ENCODE data around the gene TUSC2. TPM values are rescaled to one million over a fixed set of nuclear protein-coding genes. Genes with fewer than 3 reads are reported as not detected.

TUSC2 gene
- total and polyA plus RNA-seq, 9 of the 15 experiments (the other 6 are each of a cell fraction or from before 2014, with no cell fraction given): 2.8 to 67.5 (median 25.8) TPM

GRCh38 chr3:50298836-50299637 lies 29.0 kb downstream of the TUSC2 start, which contains the start of the genes HYAL3 and NAA80 (continued):
- TF ChIP-seq CREB3 (tag; conservative IDR thresholded peaks at IDR 0.05; ENCODE audit: low read depth) (no peak), ZBTB33 (CRISPR knock-in tag; IDR thresholded peaks at IDR 0.05) (no peak; the same call in 1 of the 2 replicates), ZBTB2 (IDR thresholded peaks at IDR 0.05) (peak; percentile 59; the same call in 1 of the 2 replicates), ZNF75A (CRISPR knock-in tag; IDR thresholded peaks at IDR 0.05) (no peak), ATF2 (CRISPR knock-in tag; IDR thresholded peaks at IDR 0.05) (no peak), ZNF740 (CRISPR knock-in tag; IDR thresholded peaks at IDR 0.05) (no peak), ZNF740 (tag; IDR thresholded peaks at IDR 0.05) (no peak), NUFIP1 (IDR thresholded peaks at IDR 0.05; ENCODE audit: partially characterized antibody) (no peak), ESRRA (IDR thresholded peaks at IDR 0.05; ENCODE audit: borderline replicate concordance, low read depth) (peak; percentile 36; the same call in 1 of the 2 replicates), PPARD (CRISPR knock-in tag; IDR thresholded peaks at IDR 0.05) (no peak), MAFF (IDR thresholded peaks at IDR 0.05; ENCODE audit: low read length) (no peak), NELFE (IDR thresholded peaks at IDR 0.05; ENCODE audit: insufficient read depth, insufficient read length) (no peak), IRF9 (tag; IDR thresholded peaks at IDR 0.05) (no peak), SMAD2 (IDR thresholded peaks at IDR 0.05; ENCODE audit: low read depth, low read length) (no peak), CHCHD3 (CRISPR knock-in tag; IDR thresholded peaks at IDR 0.05) (no peak), SMAD4 (CRISPR knock-in tag; conservative IDR thresholded peaks at IDR 0.05) (peak; percentile 80; the same call in 1 of the 2 replicates), ARNT (IDR thresholded peaks at IDR 0.05) (no peak), OTX1 (CRISPR knock-in tag; IDR thresholded peaks at IDR 0.05) (no peak), ASH1L (IDR thresholded peaks at IDR 0.05; ENCODE audit: borderline replicate concordance, low read depth, partially characterized antibody) (no peak), ILF3 (IDR thresholded peaks at IDR 0.05; ENCODE audit: borderline replicate concordance) (no peak)
